GM12878 (cell line): ENCODE results near the gene RNU2-1. TPM values are rescaled to one million over a fixed set of nuclear protein-coding genes. Genes with fewer than 3 reads are reported as not detected.

Experiments
- CREB1 ChIP-seq: IDR thresholded peaks from 2 replicates; pipeline ENCODE4 v1.6.1; 2012; ENCODE audit warnings: low read depth, mild to moderate bottlenecking, inconsistent platforms
- E4F1 ChIP-seq: fragments of 450-650 bp; IDR thresholded peaks from 2 replicates; pipeline ENCODE4 v1.6.1; 2018; ENCODE audit warnings: borderline replicate concordance, mild to moderate bottlenecking; ENCODE audit not compliant: partially characterized antibody
- EP300 ChIP-seq, 2 experiments: fragments of 150-350 bp in 1 of 2; IDR thresholded peaks; 2 replicates each; pipeline ENCODE4 v1.6.1; 2011 to 2012; ENCODE audit warnings: low read depth in 2 of 2, low read length in 2 of 2, borderline replicate concordance in 1 of 2, improper control_type of control experiment in 1 of 2, inconsistent platforms in 1 of 2; ENCODE audit not compliant: control insufficient read depth in 1 of 2
- FOXK2 ChIP-seq: fragments of 450-650 bp; IDR thresholded peaks from 2 replicates; pipeline ENCODE4 v1.6.1; 2017; ENCODE audit warnings: mild to moderate bottlenecking, moderate library complexity
- FOXM1 ChIP-seq: IDR thresholded peaks from 2 replicates; pipeline ENCODE4 v1.6.1; 2012; ENCODE audit warnings: low read depth, mild to moderate bottlenecking, inconsistent platforms, low read length, moderate library complexity
- GABPA ChIP-seq: IDR thresholded peaks from 2 replicates; pipeline ENCODE4 v1.6.1; 2014; ENCODE audit warnings: antibody characterized with exemption, low read depth, mild to moderate bottlenecking, inconsistent platforms
- HDAC2 ChIP-seq: fragments of 200-600 bp; sonication (generic); IDR thresholded peaks from 2 replicates; pipeline ENCODE4 v1.6.1; 2017
- IKZF1 ChIP-seq: fragments of 450-650 bp; conservative IDR thresholded peaks from 2 replicates; pipeline ENCODE4 v1.6.1; 2017; ENCODE audit warnings: antibody characterized with exemption, mild to moderate bottlenecking
- MEF2A ChIP-seq: IDR thresholded peaks from 2 replicates; pipeline ENCODE4 v1.6.1; 2011; ENCODE audit warnings: low read depth, mild to moderate bottlenecking, low read length, moderate library complexity; ENCODE audit not compliant: insufficient read depth
- RUNX3 ChIP-seq: IDR thresholded peaks from 2 replicates; pipeline ENCODE4 v1.6.1; 2012; ENCODE audit warnings: low read length, inconsistent platforms
- SUPT20H ChIP-seq: IDR thresholded peaks from 2 replicates; pipeline ENCODE4 v1.6.1; 2011; ENCODE audit warnings: low read depth, mild to moderate bottlenecking, low read length, moderate library complexity, borderline replicate concordance; ENCODE audit not compliant: control insufficient read depth
- ZBED1 ChIP-seq: IDR thresholded peaks from 2 replicates; pipeline ENCODE4 v1.6.1; 2016; ENCODE audit warnings: borderline replicate concordance
- ZNF207 ChIP-seq: fragments of 450-650 bp; IDR thresholded peaks from 2 replicates; pipeline ENCODE4 v1.6.1; 2014; ENCODE audit warnings: antibody characterized with exemption, mild to moderate bottlenecking, borderline replicate concordance
- ZNF622 ChIP-seq: fragments of 450-650 bp; IDR thresholded peaks from 2 replicates; pipeline ENCODE4 v1.6.1; 2017; ENCODE audit warnings: mild to moderate bottlenecking, inconsistent platforms
- polyA plus RNA-seq, 11 experiments: library from polyadenylated mRNA; depleted of rRNA in 4 of 11; unstranded in 6 of 11; stranded (reverse) in 5 of 11; fragments of >200 nt; fragmentation: Nextera tagmentation in 4 of 11; fragmentation: Illumina TruSeq in 1 of 11; extraction: Ambion mirVana in 4 of 11; extraction: Trizol in 1 of 11; gene quantifications; 1 replicate in 1 of 11; 2 replicates in 10 of 11; pipeline versions ENCODE4 v1.2.1 to v1.2.3, GENCODE V29; 2011 to 2016; ENCODE audit warnings: inconsistent platforms in 2 of 11, missing spikeins in 2 of 11, low read depth in 1 of 11
- total RNA-seq, 4 experiments: library from RNA; depleted of rRNA in 3 of 4; stranded (reverse); fragments of >200 nt in 3 of 4; fragmentation: Illumina TruSeq in 1 of 4; extraction: Trizol in 1 of 4; gene quantifications; 2 replicates each; pipeline versions ENCODE4 v1.2.1 to v1.2.3, GENCODE V29; 2013 to 2021
- TF ChIP-seq, protein P1 (sequence below): fragments of 450-650 bp; IDR thresholded peaks from 2 replicates; pipeline ENCODE4 v1.6.1; 2017; ENCODE audit warnings: mild to moderate bottlenecking, moderate library complexity
- TF ChIP-seq, protein P2 (sequence below): IDR thresholded peaks from 2 replicates; pipeline ENCODE4 v1.6.1; 2012; ENCODE audit warnings: mild to moderate bottlenecking, low read depth, low read length

Gene RNU2-1
- total and polyA plus RNA-seq, 10 of the 15 experiments (the other 5 are each of a cell fraction or from before 2014, with no cell fraction given): 17.5 to 9,631 (median 17.7) TPM; not detected in 7

DNA sequence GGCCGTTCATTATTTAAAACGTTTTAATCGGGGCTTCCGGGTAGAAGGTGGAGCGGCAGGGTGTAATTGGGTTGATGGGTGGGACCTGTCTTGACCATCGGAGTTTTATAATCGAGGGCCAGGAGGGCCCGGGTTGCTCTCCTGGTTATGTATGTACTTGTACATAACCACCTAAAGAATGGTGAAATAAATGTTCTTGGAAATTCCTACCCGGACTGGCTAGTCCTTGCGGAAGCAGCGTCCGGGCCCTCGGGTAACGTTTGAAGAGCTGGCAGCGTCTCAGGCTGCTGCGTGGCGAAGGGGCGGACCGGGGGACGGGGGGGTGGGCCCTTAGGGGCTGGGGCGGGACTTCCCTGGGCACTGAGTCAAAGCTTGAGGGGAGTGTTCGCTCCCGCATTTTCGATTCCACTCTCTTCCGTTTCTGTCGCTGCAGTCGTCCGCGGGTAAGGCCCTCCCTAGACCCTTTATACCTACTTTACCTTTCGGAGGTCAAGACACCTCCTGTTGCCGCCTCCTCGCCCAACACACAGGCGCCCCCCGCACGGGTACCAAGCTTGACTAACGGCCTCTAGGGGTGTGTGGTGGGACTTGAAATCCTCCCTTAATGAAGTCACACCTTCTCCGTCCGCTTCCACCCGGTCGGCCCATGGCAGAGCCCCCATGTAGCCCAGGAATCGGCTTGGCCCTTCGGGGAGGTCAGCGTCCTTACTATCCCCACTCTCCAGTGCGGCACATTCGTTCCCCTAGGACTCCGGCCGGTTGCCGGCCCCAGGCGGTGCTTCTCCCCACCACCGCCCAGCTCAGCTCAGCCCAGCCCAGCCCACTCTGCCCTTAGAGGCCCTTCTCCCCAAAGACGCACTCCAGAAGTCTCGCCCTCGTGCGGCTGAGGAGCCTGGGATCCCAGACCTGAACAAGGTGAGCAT lies 22.0 kb downstream of the RNU2-1 start, which contains the start of gene TMEM106A (continued):
- TF ChIP-seq, protein P1, sequence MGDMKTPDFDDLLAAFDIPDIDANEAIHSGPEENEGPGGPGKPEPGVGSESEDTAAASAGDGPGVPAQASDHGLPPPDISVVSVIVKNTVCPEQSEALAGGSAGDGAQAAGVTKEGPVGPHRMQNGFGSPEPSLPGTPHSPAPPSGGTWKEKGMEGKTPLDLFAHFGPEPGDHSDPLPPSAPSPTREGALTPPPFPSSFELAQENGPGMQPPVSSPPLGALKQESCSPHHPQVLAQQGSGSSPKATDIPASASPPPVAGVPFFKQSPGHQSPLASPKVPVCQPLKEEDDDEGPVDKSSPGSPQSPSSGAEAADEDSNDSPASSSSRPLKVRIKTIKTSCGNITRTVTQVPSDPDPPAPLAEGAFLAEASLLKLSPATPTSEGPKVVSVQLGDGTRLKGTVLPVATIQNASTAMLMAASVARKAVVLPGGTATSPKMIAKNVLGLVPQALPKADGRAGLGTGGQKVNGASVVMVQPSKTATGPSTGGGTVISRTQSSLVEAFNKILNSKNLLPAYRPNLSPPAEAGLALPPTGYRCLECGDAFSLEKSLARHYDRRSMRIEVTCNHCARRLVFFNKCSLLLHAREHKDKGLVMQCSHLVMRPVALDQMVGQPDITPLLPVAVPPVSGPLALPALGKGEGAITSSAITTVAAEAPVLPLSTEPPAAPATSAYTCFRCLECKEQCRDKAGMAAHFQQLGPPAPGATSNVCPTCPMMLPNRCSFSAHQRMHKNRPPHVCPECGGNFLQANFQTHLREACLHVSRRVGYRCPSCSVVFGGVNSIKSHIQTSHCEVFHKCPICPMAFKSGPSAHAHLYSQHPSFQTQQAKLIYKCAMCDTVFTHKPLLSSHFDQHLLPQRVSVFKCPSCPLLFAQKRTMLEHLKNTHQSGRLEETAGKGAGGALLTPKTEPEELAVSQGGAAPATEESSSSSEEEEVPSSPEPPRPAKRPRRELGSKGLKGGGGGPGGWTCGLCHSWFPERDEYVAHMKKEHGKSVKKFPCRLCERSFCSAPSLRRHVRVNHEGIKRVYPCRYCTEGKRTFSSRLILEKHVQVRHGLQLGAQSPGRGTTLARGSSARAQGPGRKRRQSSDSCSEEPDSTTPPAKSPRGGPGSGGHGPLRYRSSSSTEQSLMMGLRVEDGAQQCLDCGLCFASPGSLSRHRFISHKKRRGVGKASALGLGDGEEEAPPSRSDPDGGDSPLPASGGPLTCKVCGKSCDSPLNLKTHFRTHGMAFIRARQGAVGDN: peak; percentile 64
- 0 out of 2 replicates have a peak, but pooled peaks have one; percentile 28 for TF ChIP-seq ZNF207
- no peak for TF ChIP-seq ZNF622
- TF ChIP-seq CREB1: no peak
- TF ChIP-seq ZBED1: no peak
- TF ChIP-seq MEF2A: 0 out of 2 replicates have a peak, but pooled peaks have one; percentile 4
- TF ChIP-seq FOXM1: no peak
- TF ChIP-seq, protein P2, sequence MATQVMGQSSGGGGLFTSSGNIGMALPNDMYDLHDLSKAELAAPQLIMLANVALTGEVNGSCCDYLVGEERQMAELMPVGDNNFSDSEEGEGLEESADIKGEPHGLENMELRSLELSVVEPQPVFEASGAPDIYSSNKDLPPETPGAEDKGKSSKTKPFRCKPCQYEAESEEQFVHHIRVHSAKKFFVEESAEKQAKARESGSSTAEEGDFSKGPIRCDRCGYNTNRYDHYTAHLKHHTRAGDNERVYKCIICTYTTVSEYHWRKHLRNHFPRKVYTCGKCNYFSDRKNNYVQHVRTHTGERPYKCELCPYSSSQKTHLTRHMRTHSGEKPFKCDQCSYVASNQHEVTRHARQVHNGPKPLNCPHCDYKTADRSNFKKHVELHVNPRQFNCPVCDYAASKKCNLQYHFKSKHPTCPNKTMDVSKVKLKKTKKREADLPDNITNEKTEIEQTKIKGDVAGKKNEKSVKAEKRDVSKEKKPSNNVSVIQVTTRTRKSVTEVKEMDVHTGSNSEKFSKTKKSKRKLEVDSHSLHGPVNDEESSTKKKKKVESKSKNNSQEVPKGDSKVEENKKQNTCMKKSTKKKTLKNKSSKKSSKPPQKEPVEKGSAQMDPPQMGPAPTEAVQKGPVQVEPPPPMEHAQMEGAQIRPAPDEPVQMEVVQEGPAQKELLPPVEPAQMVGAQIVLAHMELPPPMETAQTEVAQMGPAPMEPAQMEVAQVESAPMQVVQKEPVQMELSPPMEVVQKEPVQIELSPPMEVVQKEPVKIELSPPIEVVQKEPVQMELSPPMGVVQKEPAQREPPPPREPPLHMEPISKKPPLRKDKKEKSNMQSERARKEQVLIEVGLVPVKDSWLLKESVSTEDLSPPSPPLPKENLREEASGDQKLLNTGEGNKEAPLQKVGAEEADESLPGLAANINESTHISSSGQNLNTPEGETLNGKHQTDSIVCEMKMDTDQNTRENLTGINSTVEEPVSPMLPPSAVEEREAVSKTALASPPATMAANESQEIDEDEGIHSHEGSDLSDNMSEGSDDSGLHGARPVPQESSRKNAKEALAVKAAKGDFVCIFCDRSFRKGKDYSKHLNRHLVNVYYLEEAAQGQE: no peak
- peak; percentile 37 for TF ChIP-seq RUNX3
- no peak for TF ChIP-seq E4F1
- TF ChIP-seq IKZF1: peak; percentile 64; the same call in 1 of the 2 replicates
- TF ChIP-seq SUPT20H: no peak
- TF ChIP-seq EP300 (IDR thresholded peaks at IDR 0.05; ENCODE audit: borderline replicate concordance in 1 of 2, control insufficient read depth in 1 of 2, low read depth in 2 of 2, low read length in 2 of 2): no peak
- no peak for TF ChIP-seq HDAC2
- TF ChIP-seq FOXK2: no peak
- 0 out of 2 replicates have a peak, but pooled peaks have one; percentile 6 for TF ChIP-seq GABPA
